ENCODE results near the gene DENND1A.

DNA sequence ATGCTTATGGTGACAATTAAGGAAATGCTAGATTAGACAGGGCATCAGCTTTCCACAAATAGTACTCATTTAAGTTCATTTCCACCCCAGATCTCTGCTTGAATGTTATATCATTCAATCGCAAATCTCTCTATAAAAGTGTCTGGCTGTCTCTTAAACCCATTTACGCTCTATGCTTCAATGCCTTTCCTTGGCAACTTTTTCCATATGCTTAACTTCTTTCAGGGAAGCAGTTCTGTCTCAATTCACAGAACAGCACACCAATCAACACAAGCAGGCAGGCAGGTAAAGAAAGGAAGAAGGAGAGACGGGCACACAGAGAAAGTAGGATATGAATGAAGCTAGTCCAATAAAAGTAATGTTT is 243.1 kb downstream of the DENND1A start:
- TF ChIP-seq POLR2A (IDR thresholded peaks at IDR 0.05) (no peak), POLR2AphosphoS5 (IDR thresholded peaks at IDR 0.05) (no peak)
